ENCODE data around the gene ST3GAL5.

The ST3GAL5 gene

GRCh38 chr2:85828725-85829124 lies 60.1 kb downstream of the ST3GAL5 start:
- Histone ChIP-seq H3K23ac (ENCODE audit: low read length) (no peak overlapping the region), H3K79me2 (ENCODE audit: control insufficient read depth, insufficient read depth, low read length) (no peaks in the 10 kb centered on the region), H4K8ac (ENCODE audit: low read depth, low read length) (no peak overlapping the region), H3K56ac (ENCODE audit: low read length) (no peak overlapping the region), H3K79me1 (ENCODE audit: low read length) (no peaks in the 10 kb centered on the region), H3K18ac (ENCODE audit: low read length) (no peak overlapping the region), H3K27ac (ENCODE audit: low read depth, low read length) (no peak overlapping the region), H3K4me2 (ENCODE audit: low read length) (no peak overlapping the region), H3K4me3 (ENCODE audit: low read length) (no peak overlapping the region), H4K5ac (ENCODE audit: low read length) (no peak overlapping the region), H3K27me3 (ENCODE audit: insufficient read depth, low read length, poor library complexity) (no peaks in the 10 kb centered on the region), H2BK5ac (ENCODE audit: low read length) (no peak overlapping the region), H2AK5ac (ENCODE audit: low read length) (no peak overlapping the region), H2BK120ac (ENCODE audit: low read depth, low read length) (no peak overlapping the region), H3K4me1 (ENCODE audit: control insufficient read depth, low read depth, low read length) (no peaks in the 10 kb centered on the region), H3K36me3 (ENCODE audit: control insufficient read depth, insufficient read depth, low read length) (no peaks in the 10 kb centered on the region), H3K9ac (ENCODE audit: low read length) (no peak overlapping the region), H2BK15ac (replicated peaks; ENCODE audit: low read depth) (no peak overlapping the region), H3K4ac (ENCODE audit: low read depth, low read length) (no peak overlapping the region)
- no CpG with 5 or more reads among the region's 7 CpGs for WGBS (ENCODE audit: extremely low coverage, insufficient coverage, low lambda C conversion rate)
- peak; percentile 17 for DNase-seq

DNA sequence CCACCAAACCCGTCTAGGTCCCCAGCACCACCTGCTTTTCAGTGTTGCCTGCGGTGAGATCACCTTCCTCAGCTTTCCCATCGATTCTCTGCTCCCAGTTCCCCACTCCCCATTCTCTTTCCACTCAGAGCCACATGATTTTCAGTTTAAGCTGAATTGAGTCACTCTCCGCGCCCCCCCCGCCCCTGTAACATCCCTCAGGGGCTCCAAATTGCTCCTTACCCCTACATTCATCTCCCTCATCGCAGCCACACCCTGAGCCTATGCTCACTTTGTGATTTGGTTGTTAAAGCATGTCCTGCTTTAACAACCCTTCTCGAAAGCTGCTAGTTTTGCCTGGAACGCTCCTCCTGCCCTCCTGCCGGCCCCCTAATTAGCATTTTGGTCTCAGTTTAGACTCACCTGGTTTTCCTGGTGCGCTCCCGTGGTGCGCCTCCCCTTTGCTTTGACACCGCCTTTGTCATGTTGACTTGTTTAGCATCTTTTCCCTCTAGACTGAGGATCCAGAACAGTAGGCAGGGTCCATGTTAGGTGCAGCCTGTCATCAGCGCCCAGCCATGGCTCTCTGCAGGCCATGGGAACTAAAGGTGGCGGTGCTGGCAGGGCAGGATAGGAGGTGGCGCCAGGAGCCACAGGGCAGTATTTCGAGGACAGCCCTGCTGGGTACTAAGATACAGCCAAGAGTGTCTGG lies 60.8 kb downstream of the ST3GAL5 start:
- DNase-seq = no peak
- Histone ChIP-seq H3K79me1 (ENCODE audit: low read length) (no peaks in the 10 kb centered on the region), H3K23ac (ENCODE audit: low read length) (no peak overlapping the region), H3K27me3 (ENCODE audit: insufficient read depth, low read length, poor library complexity) (no peaks in the 10 kb centered on the region), H3K27ac (ENCODE audit: low read depth, low read length) (no peak overlapping the region), H4K8ac (ENCODE audit: low read depth, low read length) (no peak overlapping the region), H3K36me3 (ENCODE audit: control insufficient read depth, insufficient read depth, low read length) (no peaks in the 10 kb centered on the region), H2BK120ac (ENCODE audit: low read depth, low read length) (no peak overlapping the region), H2AK5ac (ENCODE audit: low read length) (no peak overlapping the region), H3K4me3 (ENCODE audit: low read length) (no peak overlapping the region), H2BK5ac (ENCODE audit: low read length) (no peak overlapping the region), H3K4me2 (ENCODE audit: low read length) (no peak overlapping the region), H3K9ac (ENCODE audit: low read length) (no peak overlapping the region), H3K56ac (ENCODE audit: low read length) (peak overlapping the region; percentile 60), H3K4ac (ENCODE audit: low read depth, low read length) (no peak overlapping the region), H3K79me2 (ENCODE audit: control insufficient read depth, insufficient read depth, low read length) (no peaks in the 10 kb centered on the region), H3K18ac (ENCODE audit: low read length) (no peak overlapping the region), H3K4me1 (ENCODE audit: control insufficient read depth, low read depth, low read length) (no peaks in the 10 kb centered on the region), H2BK15ac (replicated peaks; ENCODE audit: low read depth) (no peak overlapping the region), H4K5ac (ENCODE audit: low read length) (no peak overlapping the region)
- no CpG with 5 or more reads among the region's 18 CpGs for WGBS (ENCODE audit: extremely low coverage, insufficient coverage, low lambda C conversion rate)

GRCh38 chr2:85826990-85827878 lies 61.6 kb downstream of the ST3GAL5 start:
- no peak overlapping the region for H4K5ac ChIP-seq (ENCODE audit: low read length)
- H3K23ac ChIP-seq (ENCODE audit: low read length) = no peak overlapping the region
- no peak overlapping the region for H3K4me2 ChIP-seq (ENCODE audit: low read length)
- no peaks in the 10 kb centered on the region for H3K79me1 ChIP-seq (ENCODE audit: low read length)
- no peak overlapping the region for H2AK5ac ChIP-seq (ENCODE audit: low read length)
- no peak overlapping the region for H3K9ac ChIP-seq (ENCODE audit: low read length)
- peak; percentile 74 for DNase-seq
- no peaks in the 10 kb centered on the region for H3K36me3 ChIP-seq (ENCODE audit: control insufficient read depth, insufficient read depth, low read length)
- H3K18ac ChIP-seq (ENCODE audit: low read length) = no peak overlapping the region
- H3K27ac ChIP-seq (ENCODE audit: low read depth, low read length) = no peak overlapping the region
- H2BK15ac ChIP-seq (replicated peaks; ENCODE audit: low read depth) = no peak overlapping the region
- no peak overlapping the region for H3K4ac ChIP-seq (ENCODE audit: low read depth, low read length)
- no CpG with 5 or more reads among the region's 20 CpGs for WGBS (ENCODE audit: extremely low coverage, insufficient coverage, low lambda C conversion rate)
- peak overlapping the region; percentile 60 for H3K56ac ChIP-seq (ENCODE audit: low read length)
- H3K4me3 ChIP-seq (ENCODE audit: low read length) = no peak overlapping the region
- no peaks in the 10 kb centered on the region for H3K27me3 ChIP-seq (ENCODE audit: insufficient read depth, low read length, poor library complexity)
- no peak overlapping the region for H2BK120ac ChIP-seq (ENCODE audit: low read depth, low read length)
- H4K8ac ChIP-seq (ENCODE audit: low read depth, low read length) = no peak overlapping the region
- H3K4me1 ChIP-seq (ENCODE audit: control insufficient read depth, low read depth, low read length) = no peaks in the 10 kb centered on the region
- no peak overlapping the region for H2BK5ac ChIP-seq (ENCODE audit: low read length)
- no peaks in the 10 kb centered on the region for H3K79me2 ChIP-seq (ENCODE audit: control insufficient read depth, insufficient read depth, low read length)

DNA sequence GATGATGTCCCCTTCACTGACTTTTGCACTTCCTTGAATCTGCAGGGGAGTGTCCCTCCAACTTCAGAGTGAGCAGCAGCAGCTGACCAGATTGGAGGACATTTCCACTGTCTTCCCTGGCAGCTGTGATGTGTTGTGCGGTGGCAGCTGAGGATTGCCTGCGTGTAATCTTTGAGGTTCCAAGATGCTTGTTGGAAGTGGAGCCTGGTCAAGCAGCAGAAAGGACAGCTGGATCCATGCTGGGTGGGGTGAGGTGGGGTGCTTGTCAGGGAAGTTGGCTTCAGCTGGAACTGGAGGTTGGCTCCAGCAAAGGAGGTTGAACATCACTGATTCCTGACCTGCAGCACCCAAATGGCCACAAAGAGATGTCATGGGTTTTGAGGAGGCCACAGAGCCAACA lies 64.8 kb downstream of the ST3GAL5 start:
- no peaks in the 10 kb centered on the region for H3K79me2 ChIP-seq (ENCODE audit: control insufficient read depth, insufficient read depth, low read length)
- H2BK5ac ChIP-seq (ENCODE audit: low read length) = no peak overlapping the region
- H3K27ac ChIP-seq (ENCODE audit: low read depth, low read length) = no peak overlapping the region
- H4K8ac ChIP-seq (ENCODE audit: low read depth, low read length) = no peak overlapping the region
- H2BK120ac ChIP-seq (ENCODE audit: low read depth, low read length) = no peak overlapping the region
- H3K4me2 ChIP-seq (ENCODE audit: low read length) = no peak overlapping the region
- WGBS (ENCODE audit: extremely low coverage, insufficient coverage, low lambda C conversion rate) = no CpG with 5 or more reads among the region's 2 CpGs
- H3K79me1 ChIP-seq (ENCODE audit: low read length) = no peaks in the 10 kb centered on the region
- H2BK15ac ChIP-seq (replicated peaks; ENCODE audit: low read depth) = no peak overlapping the region
- no peak overlapping the region for H3K18ac ChIP-seq (ENCODE audit: low read length)
- no peak overlapping the region for H3K4me3 ChIP-seq (ENCODE audit: low read length)
- no peaks in the 10 kb centered on the region for H3K36me3 ChIP-seq (ENCODE audit: control insufficient read depth, insufficient read depth, low read length)
- no peak overlapping the region for H3K4ac ChIP-seq (ENCODE audit: low read depth, low read length)
- no peak overlapping the region for H4K5ac ChIP-seq (ENCODE audit: low read length)
- no peak overlapping the region for H3K9ac ChIP-seq (ENCODE audit: low read length)
- H3K23ac ChIP-seq (ENCODE audit: low read length) = no peak overlapping the region
- DNase-seq = no peak
- H3K27me3 ChIP-seq (ENCODE audit: insufficient read depth, low read length, poor library complexity) = no peaks in the 10 kb centered on the region
- H2AK5ac ChIP-seq (ENCODE audit: low read length) = no peak overlapping the region
- H3K56ac ChIP-seq (ENCODE audit: low read length) = no peak overlapping the region
- no peaks in the 10 kb centered on the region for H3K4me1 ChIP-seq (ENCODE audit: control insufficient read depth, low read depth, low read length)

DNA sequence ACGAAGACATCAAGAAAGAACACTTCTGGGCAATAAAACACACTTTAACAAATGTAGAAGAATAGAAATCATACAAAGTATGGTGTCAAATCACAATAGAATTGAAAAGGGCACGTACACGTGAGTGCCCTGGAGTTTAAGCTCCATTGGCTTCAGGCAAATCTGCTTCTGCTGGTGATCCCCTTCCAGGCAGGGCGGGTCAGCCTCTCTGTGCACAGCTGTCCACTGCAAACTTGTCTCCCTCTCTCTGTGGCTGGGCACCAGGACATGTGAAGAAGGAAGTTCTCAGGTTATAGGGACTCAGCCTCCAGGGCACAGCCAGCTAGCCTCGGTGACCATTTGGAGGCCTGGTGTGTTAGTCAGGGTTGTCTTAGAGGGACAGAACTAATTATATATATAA lies 66.0 kb downstream of the ST3GAL5 start:
- Histone ChIP-seq H3K27ac (ENCODE audit: low read depth, low read length) (no peak overlapping the region), H3K36me3 (ENCODE audit: control insufficient read depth, insufficient read depth, low read length) (no peaks in the 10 kb centered on the region), H3K4ac (ENCODE audit: low read depth, low read length) (no peak overlapping the region), H3K79me2 (ENCODE audit: control insufficient read depth, insufficient read depth, low read length) (no peaks in the 10 kb centered on the region), H3K79me1 (ENCODE audit: low read length) (no peaks in the 10 kb centered on the region), H3K9ac (ENCODE audit: low read length) (no peak overlapping the region), H3K56ac (ENCODE audit: low read length) (no peak overlapping the region), H3K18ac (ENCODE audit: low read length) (no peak overlapping the region), H2BK5ac (ENCODE audit: low read length) (no peak overlapping the region), H2AK5ac (ENCODE audit: low read length) (no peak overlapping the region), H3K4me2 (ENCODE audit: low read length) (no peak overlapping the region), H3K4me1 (ENCODE audit: control insufficient read depth, low read depth, low read length) (no peaks in the 10 kb centered on the region), H3K4me3 (ENCODE audit: low read length) (no peak overlapping the region), H3K23ac (ENCODE audit: low read length) (peak overlapping the region; percentile 60), H2BK15ac (replicated peaks; ENCODE audit: low read depth) (no peak overlapping the region), H4K5ac (ENCODE audit: low read length) (no peak overlapping the region), H3K27me3 (ENCODE audit: insufficient read depth, low read length, poor library complexity) (no peaks in the 10 kb centered on the region), H4K8ac (ENCODE audit: low read depth, low read length) (no peak overlapping the region), H2BK120ac (ENCODE audit: low read depth, low read length) (no peak overlapping the region)
- WGBS (ENCODE audit: extremely low coverage, insufficient coverage, low lambda C conversion rate) = no CpG with 5 or more reads among the region's 5 CpGs
- no peak for DNase-seq

Measured in mesendoderm (in vitro differentiated cells).